NCI-H82 treated with DMSO at 0.1 percent for 48 hours (cell line): ENCODE data around the gene TTC16.

Experiments
- DNase-seq: peaks from one replicate; lab custom pipeline; 2025; ENCODE audit not compliant: unreplicated experiment; lab: John Stamatoyannopoulos, UW

Gene TTC16

GRCh38 chr9:127715470-127716337 lies at the start of gene TTC16, which contains the start of gene PTRH1:
TTC16 (plus strand) TSS chr9:127716079; CDS start chr9:127716146, 67 bp downstream.
PTRH1 (minus strand) TSS chr9:127715663; CDS start chr9:127715639, 24 bp downstream.
- peak; percentile 75 for DNase-seq

- no peak for DNase-seq
Measured at GRCh38 chr9:127667127-127667844, 48.6 kb upstream of the TTC16 start.

- DNase-seq, result no peak
Measured at GRCh38 chr9:127667906-127668305, 48.0 kb upstream of the TTC16 start.

GRCh38 chr9:127673234-127673633 lies 42.6 kb upstream of the TTC16 start:
- DNase-seq, result no peak

- no peak for DNase-seq
Measured at GRCh38 chr9:127676638-127677037, 39.2 kb upstream of the TTC16 start.

- no peak for DNase-seq
Measured at GRCh38 chr9:127679506-127679905, 36.4 kb upstream of the TTC16 start.

GRCh38 chr9:127680226-127680625 lies 35.7 kb upstream of the TTC16 start:
- DNase-seq, result no peak

GRCh38 chr9:127680846-127681245 lies 35.0 kb upstream of the TTC16 start:
- no peak for DNase-seq

- DNase-seq, result no peak
Measured at GRCh38 chr9:127682351-127683136, 33.3 kb upstream of the TTC16 start.

- DNase-seq, result no peak
Measured at GRCh38 chr9:127683723-127684122, 32.2 kb upstream of the TTC16 start.

GRCh38 chr9:127684576-127684975 lies 31.3 kb upstream of the TTC16 start:
- no peak for DNase-seq

- DNase-seq, result no peak
Measured at GRCh38 chr9:127686461-127687393, 29.2 kb upstream of the TTC16 start.

GRCh38 chr9:127689329-127690000 lies 26.4 kb upstream of the TTC16 start:
- no peak for DNase-seq

GRCh38 chr9:127690735-127691134 lies 25.1 kb upstream of the TTC16 start:
- DNase-seq, result no peak

- DNase-seq, result no peak
Measured at GRCh38 chr9:127692071-127692470, 23.8 kb upstream of the TTC16 start.

- no peak for DNase-seq
Measured at GRCh38 chr9:127693143-127693542, 22.7 kb upstream of the TTC16 start.

- no peak for DNase-seq
Measured at GRCh38 chr9:127693697-127694096, 22.2 kb upstream of the TTC16 start.

- DNase-seq, result no peak
Measured at GRCh38 chr9:127694890-127695720, 20.8 kb upstream of the TTC16 start.

- DNase-seq, result no peak
Measured at GRCh38 chr9:127697575-127697974, 18.3 kb upstream of the TTC16 start.
